IPS DF 6.9 (cell line): Measurements from ENCODE around the gene C1QTNF12.

Experiments used
- DNase-seq: peaks from one replicate; pipeline ENCODE4 v3.0.0-alpha.2; 2013; ENCODE audit warnings: low read depth, low spot score
- H3K27ac ChIP-seq: one replicate; pipeline ENCODE4 v1.5.1; 2013; ENCODE audit warnings: low read length, control low read depth
- H3K27me3 ChIP-seq: 2 replicates; pipeline ENCODE4 v1.6.1; 2013; ENCODE audit warnings: mild to moderate bottlenecking, low read length; ENCODE audit not compliant: control insufficient read depth, insufficient read depth
- H3K36me3 ChIP-seq: 2 replicates; pipeline ENCODE4 v1.6.1; 2013; ENCODE audit warnings: low read length; ENCODE audit not compliant: control insufficient read depth, insufficient read depth
- H3K4me1 ChIP-seq: 2 replicates; pipeline ENCODE4 v1.6.1; 2013; ENCODE audit warnings: low read length; ENCODE audit not compliant: control insufficient read depth, insufficient read depth
- H3K4me3 ChIP-seq: 2 replicates; pipeline ENCODE4 v1.5.1; 2013; ENCODE audit warnings: mild to moderate bottlenecking, low read length
- H3K9me3 ChIP-seq: 2 replicates; pipeline ENCODE4 v1.6.1; 2013; ENCODE audit warnings: low read length, inconsistent platforms; ENCODE audit not compliant: control insufficient read depth, insufficient read depth
- WGBS: extraction: QIAGEN DNeasy Blood & Tissue Kit; methylation state at CpG from one replicate; pipeline ENCODE4 v1.1.7; 2013; ENCODE audit warnings: mixed read lengths, missing lambda C conversion rate; ENCODE audit not compliant: insufficient read length, insufficient coverage; 5-methylcytosine and 5-hydroxymethylcytosine counted together

Gene C1QTNF12

GRCh38 chr1:1281533-1282321, 35.2 kb upstream of the C1QTNF12 start:
- DNase-seq, result no peak
- no CpG with 5 or more reads among the region's 26 CpGs for WGBS
- Histone ChIP-seq H3K27me3 (no peaks in the 10 kb centered on the region), H3K27ac (no peak overlapping the region), H3K4me1 (no peaks in the 10 kb centered on the region; the same call in 1 of the 2 replicates), H3K9me3 (no peaks in the 10 kb centered on the region), H3K4me3 (no peak overlapping the region), H3K36me3 (no peaks in the 10 kb centered on the region; the same call in 1 of the 2 replicates)

GRCh38 chr1:1280782-1281481, 34.4 kb upstream of the C1QTNF12 start:
- Histone ChIP-seq H3K27ac (no peak overlapping the region), H3K27me3 (no peaks in the 10 kb centered on the region), H3K9me3 (no peaks in the 10 kb centered on the region), H3K36me3 (no peaks in the 10 kb centered on the region), H3K4me3 (no peak overlapping the region), H3K4me1 (no peaks in the 10 kb centered on the region; the same call in 1 of the 2 replicates)
- no peak for DNase-seq
- WGBS, result no CpG with 5 or more reads among the region's 21 CpGs

- no CpG with 5 or more reads among the region's 17 CpGs for WGBS
- Histone ChIP-seq H3K27ac (no peak overlapping the region), H3K4me1 (peaks cover 1% of the 10 kb centered on the region; the same call in 1 of the 2 replicates), H3K27me3 (no peaks in the 10 kb centered on the region), H3K9me3 (no peaks in the 10 kb centered on the region), H3K4me3 (no peak overlapping the region), H3K36me3 (no peaks in the 10 kb centered on the region)
- DNase-seq, result no peak
Measured at GRCh38 chr1:1279028-1279427, 32.5 kb upstream of the C1QTNF12 start.

- Histone ChIP-seq H3K36me3 (no peaks in the 10 kb centered on the region), H3K9me3 (no peaks in the 10 kb centered on the region), H3K27ac (no peak overlapping the region), H3K4me3 (no peak overlapping the region), H3K4me1 (peaks cover 1% of the 10 kb centered on the region; the same call in 1 of the 2 replicates), H3K27me3 (no peaks in the 10 kb centered on the region)
- no CpG with 5 or more reads among the region's 13 CpGs for WGBS
- DNase-seq, result no peak
Measured at GRCh38 chr1:1278620-1279019, 32.1 kb upstream of the C1QTNF12 start.

- H3K36me3 ChIP-seq, result no peaks in the 10 kb centered on the region; the same call in 1 of the 2 replicates
- DNase-seq, result no peak
- H3K9me3 ChIP-seq, result no peaks in the 10 kb centered on the region
- WGBS, result no CpG with 5 or more reads among the region's 9 CpGs
- H3K4me3 ChIP-seq, result no peak overlapping the region
- H3K4me1 ChIP-seq, result peaks cover 7% of the 10 kb centered on the region; the same call in 1 of the 2 replicates
- no peak overlapping the region for H3K27ac ChIP-seq
- H3K27me3 ChIP-seq, result no peaks in the 10 kb centered on the region
Measured at GRCh38 chr1:1275836-1276235, 29.3 kb upstream of the C1QTNF12 start.

DNA sequence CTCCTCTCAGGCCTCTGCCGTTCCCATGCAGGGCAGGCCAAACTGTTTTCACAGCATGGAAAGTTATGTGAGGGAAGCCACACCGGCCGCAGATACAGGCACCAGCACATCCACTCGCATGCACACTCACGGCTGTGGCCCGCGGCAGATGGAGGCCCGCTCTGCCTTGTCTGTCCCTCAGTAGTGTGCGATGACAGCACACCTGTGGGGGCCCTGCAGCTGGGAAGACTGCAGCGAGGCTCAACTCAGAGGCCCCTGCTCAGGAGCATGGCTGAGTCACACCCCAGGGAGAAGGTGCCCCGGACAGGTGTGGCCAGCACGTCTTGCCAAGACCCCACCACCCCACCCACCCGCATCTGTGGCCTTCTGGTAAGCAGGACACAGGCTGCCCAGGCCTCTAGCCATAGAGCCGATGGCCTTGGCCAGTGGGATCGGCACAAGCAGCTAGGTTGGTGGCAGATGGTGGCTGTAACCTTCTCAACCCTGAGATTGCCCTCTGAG, 28.5 kb upstream of the C1QTNF12 start:
- DNase-seq, result no peak
- Histone ChIP-seq H3K27me3 (no peaks in the 10 kb centered on the region), H3K27ac (no peak overlapping the region), H3K9me3 (no peaks in the 10 kb centered on the region), H3K36me3 (no peaks in the 10 kb centered on the region; the same call in 1 of the 2 replicates), H3K4me3 (no peak overlapping the region), H3K4me1 (peaks cover 7% of the 10 kb centered on the region; the same call in 1 of the 2 replicates)
- no CpG with 5 or more reads among the region's 15 CpGs for WGBS

- no peaks in the 10 kb centered on the region for H3K9me3 ChIP-seq
- H3K27ac ChIP-seq, result no peak overlapping the region
- DNase-seq, result no peak
- no peaks in the 10 kb centered on the region for H3K27me3 ChIP-seq
- H3K4me3 ChIP-seq, result peak overlapping the region; percentile 52; the same call in 1 of the 2 replicates
- no peaks in the 10 kb centered on the region; the same call in 1 of the 2 replicates for H3K36me3 ChIP-seq
- WGBS, result no CpG with 5 or more reads among the region's 31 CpGs
- peaks cover 7% of the 10 kb centered on the region; the same call in 1 of the 2 replicates for H3K4me1 ChIP-seq
Measured at GRCh38 chr1:1274299-1274930, 27.9 kb upstream of the C1QTNF12 start.

DNA sequence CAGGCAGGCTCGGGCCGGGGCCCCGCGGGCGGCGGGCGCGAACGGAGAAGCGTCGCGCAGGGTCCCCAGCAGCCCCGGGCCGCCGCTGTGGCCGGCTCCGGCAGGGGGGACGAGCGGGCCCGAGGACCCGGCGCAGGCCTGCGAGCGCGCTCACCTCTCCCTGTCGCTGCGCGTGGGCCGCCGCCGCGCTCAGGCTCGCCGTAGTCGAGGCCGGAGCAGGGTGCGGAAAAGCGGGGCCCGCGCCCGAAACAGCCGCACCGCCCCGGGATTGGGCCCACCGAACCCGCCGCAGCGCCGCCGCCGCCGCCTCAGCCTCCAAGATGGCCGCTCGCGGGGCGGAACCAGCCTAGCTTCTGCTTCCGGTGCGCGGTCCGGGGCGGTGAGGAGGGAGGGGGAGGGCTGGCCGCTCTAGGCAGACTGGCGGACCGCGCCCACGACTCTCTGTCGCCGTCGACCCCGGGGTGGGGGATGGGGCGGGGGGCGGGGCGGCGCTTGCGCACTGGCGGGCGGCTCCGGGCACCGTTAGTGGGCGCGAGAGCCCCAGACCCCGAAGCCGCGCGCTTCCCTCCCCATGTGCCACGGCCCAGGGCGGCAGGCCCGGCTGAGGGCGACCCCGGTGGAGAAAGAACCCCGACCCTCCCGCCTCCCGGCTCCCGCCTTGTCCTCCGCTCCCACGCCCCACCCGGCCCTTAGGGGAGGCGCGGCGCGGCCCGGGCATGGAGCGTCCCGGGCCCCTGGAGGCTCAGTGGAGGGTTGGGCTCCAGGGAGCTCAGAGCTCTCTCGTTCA, 27.2 kb upstream of the C1QTNF12 start, which contains the start of gene UBE2J2:
UBE2J2 (minus strand) TSS at position 343 of the 787 bp plus-strand sequence. CDS start 5,862 bp downstream, outside the sequence.
- Histone ChIP-seq H3K27ac (no peak within 1 kb of the TSS), H3K27me3 (no peaks in the 10 kb centered on the region), H3K9me3 (no peaks in the 10 kb centered on the region), H3K36me3 (no peaks in the 10 kb centered on the region; the same call in 1 of the 2 replicates), H3K4me1 (peaks cover 7% of the 10 kb centered on the region; the same call in 1 of the 2 replicates), H3K4me3 (peak within 1 kb of the TSS; percentile 90)
- WGBS, result no CpG with 5 or more reads among the region's 105 CpGs
- DNase-seq, result no peak

DNA sequence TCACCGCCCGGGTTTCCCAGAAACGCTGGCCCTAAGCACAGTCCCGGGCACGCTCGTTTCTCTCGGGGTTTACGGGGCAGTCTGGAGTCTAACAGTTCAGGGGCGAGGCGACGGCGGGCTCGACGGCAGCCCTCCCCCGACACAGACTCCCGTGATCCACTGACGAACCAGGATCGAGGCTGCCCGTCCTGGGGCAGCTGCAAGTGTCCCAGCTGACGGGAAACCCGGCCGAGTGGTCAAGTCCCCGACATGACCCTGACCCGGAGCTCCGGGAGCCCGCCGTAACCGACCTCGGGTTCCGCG, 26.6 kb upstream of the C1QTNF12 start:
- Histone ChIP-seq H3K4me3 (peak overlapping the region; percentile 90), H3K27ac (no peak overlapping the region), H3K36me3 (no peaks in the 10 kb centered on the region; the same call in 1 of the 2 replicates), H3K4me1 (peaks cover 7% of the 10 kb centered on the region; the same call in 1 of the 2 replicates), H3K27me3 (no peaks in the 10 kb centered on the region), H3K9me3 (no peaks in the 10 kb centered on the region)
- no peak for DNase-seq
- no CpG with 5 or more reads among the region's 31 CpGs for WGBS
